NCI-H1092 treated with DMSO at 0.1 percent for 48 hours (cell line): ENCODE measurements around the gene ALS2CL.

Experiments used
- DNase-seq: peaks from one replicate; lab custom pipeline; 2025; lab: John Stamatoyannopoulos, UW

The ALS2CL gene

GRCh38 chr3:46664971-46665762, 28.3 kb downstream of the ALS2CL start:
- no peak for DNase-seq

GRCh38 chr3:46664188-46664970, 29.1 kb downstream of the ALS2CL start:
- DNase-seq, result no peak

- DNase-seq, result peak; percentile 67
These were observed 29.8 kb downstream of the ALS2CL start for GRCh38 chr3:46663591-46664135.

- peak; percentile 5 for DNase-seq
These were observed 30.5 kb downstream of the ALS2CL start for GRCh38 chr3:46662771-46663551.

- no peak for DNase-seq
These were observed 31.4 kb downstream of the ALS2CL start for GRCh38 chr3:46661776-46662766.

- peak; percentile 8 for DNase-seq
These were observed 32.6 kb downstream of the ALS2CL start for GRCh38 chr3:46660543-46661523.

GRCh38 chr3:46660003-46660402, 33.5 kb downstream of the ALS2CL start:
- no peak for DNase-seq

GRCh38 chr3:46659285-46659684, 34.2 kb downstream of the ALS2CL start:
- DNase-seq, result no peak

- DNase-seq, result peak; percentile 79
These were observed 36.5 kb downstream of the ALS2CL start for GRCh38 chr3:46656778-46657556.

- no peak for DNase-seq
These were observed 38.2 kb downstream of the ALS2CL start for GRCh38 chr3:46655271-46655670.

- DNase-seq, result no peak
These were observed 42.4 kb downstream of the ALS2CL start for GRCh38 chr3:46651084-46651483.

- DNase-seq, result no peak
These were observed 44.0 kb downstream of the ALS2CL start for GRCh38 chr3:46649436-46649835.

- no peak for DNase-seq
These were observed 45.4 kb downstream of the ALS2CL start for GRCh38 chr3:46648096-46648495.

- no peak for DNase-seq
These were observed 46.8 kb downstream of the ALS2CL start for GRCh38 chr3:46646700-46647099.

GRCh38 chr3:46643701-46644100, 49.8 kb downstream of the ALS2CL start:
- DNase-seq, result no peak

- no peak for DNase-seq
These were observed 50.5 kb downstream of the ALS2CL start for GRCh38 chr3:46642971-46643370.

- DNase-seq, result no peak
These were observed 52.6 kb downstream of the ALS2CL start for GRCh38 chr3:46640927-46641326.

- no peak for DNase-seq
These were observed 54.3 kb downstream of the ALS2CL start for GRCh38 chr3:46639221-46639620.

GRCh38 chr3:46634856-46635255, 58.6 kb downstream of the ALS2CL start:
- DNase-seq, result no peak
